HepG2 (cell line): ENCODE results near the gene ZER1. TPM values are rescaled to one million over a fixed set of nuclear protein-coding genes. Genes with fewer than 3 reads are reported as not detected.
A peak's percentile ranks its signal among the peaks of the same experiment; 100 is the strongest.

Experiments
- ATRX ChIP-seq: sonication (generic); formaldehyde crosslinking; IDR thresholded peaks from 2 replicates; pipeline ENCODE4 v1.4.0; 2020; ENCODE audit warnings: missing genetic modification reagents, borderline replicate concordance
- BRF2 ChIP-seq: sonication (generic); formaldehyde crosslinking; IDR thresholded peaks from 2 replicates; pipeline ENCODE4 v1.8.1; 2022; ENCODE audit warnings: mild to moderate bottlenecking, missing genetic modification reagents
- E2F1 ChIP-seq: sonication (generic); formaldehyde crosslinking; IDR thresholded peaks from 2 replicates; pipeline ENCODE4 v1.5.0; 2020; ENCODE audit warnings: missing genetic modification reagents
- EED ChIP-seq: sonication (generic); formaldehyde crosslinking; IDR thresholded peaks from 2 replicates; pipeline ENCODE4 v1.5.0; 2020; ENCODE audit warnings: mild to moderate bottlenecking, missing genetic modification reagents
- FOXJ3 ChIP-seq: sonication (generic); formaldehyde crosslinking; IDR thresholded peaks from 2 replicates; pipeline ENCODE4 v1.4.0; 2020; ENCODE audit warnings: missing genetic modification reagents, mild to moderate bottlenecking, borderline replicate concordance
- NFKBIZ ChIP-seq: IDR thresholded peaks from 2 replicates; pipeline ENCODE4 v1.6.1; 2018; ENCODE audit warnings: missing genetic modification reagents, missing compliant biosample characterization
- ONECUT2 ChIP-seq: sonication (generic); formaldehyde crosslinking; IDR thresholded peaks from 2 replicates; pipeline ENCODE4 v1.4.0; 2020; ENCODE audit warnings: missing genetic modification reagents
- ZBED4 ChIP-seq: sonication (generic); formaldehyde crosslinking; IDR thresholded peaks from 2 replicates; pipeline ENCODE4 v1.4.0; 2020; ENCODE audit warnings: missing genetic modification reagents, borderline replicate concordance
- ZHX1 ChIP-seq: sonication (generic); formaldehyde crosslinking; IDR thresholded peaks from 2 replicates; pipeline ENCODE4 v1.8.1; 2022; ENCODE audit warnings: low read depth, mild to moderate bottlenecking, missing genetic modification reagents
- ZNF160 ChIP-seq: sonication (generic); formaldehyde crosslinking; IDR thresholded peaks from 2 replicates; pipeline ENCODE4 v1.8.0; 2022; ENCODE audit warnings: mild to moderate bottlenecking, inconsistent platforms, missing genetic modification reagents
- ZNF296 ChIP-seq: sonication (generic); formaldehyde crosslinking; conservative IDR thresholded peaks from 2 replicates; pipeline ENCODE4 v1.5.0; 2020; ENCODE audit warnings: mild to moderate bottlenecking, missing genetic modification reagents
- ZNF3 ChIP-seq: IDR thresholded peaks from 2 replicates; pipeline ENCODE4 v1.7.0; 2017; ENCODE audit warnings: inconsistent platforms
- ZNF329 ChIP-seq: sonication (generic); formaldehyde crosslinking; IDR thresholded peaks from 2 replicates; pipeline ENCODE4 v1.9.0; 2021; ENCODE audit warnings: low read depth, mild to moderate bottlenecking, missing genetic modification reagents
- ZNF770 ChIP-seq: sonication (generic); formaldehyde crosslinking; IDR thresholded peaks from 2 replicates; pipeline ENCODE4 v1.5.0; 2020; ENCODE audit warnings: mild to moderate bottlenecking, missing genetic modification reagents
- ZNF777 ChIP-seq: sonication (generic); formaldehyde crosslinking; IDR thresholded peaks from 2 replicates; pipeline ENCODE4 v1.4.0; 2020; ENCODE audit warnings: missing genetic modification reagents
- ZSCAN31 ChIP-seq: sonication (generic); formaldehyde crosslinking; IDR thresholded peaks from 2 replicates; pipeline ENCODE4 v1.5.0; 2020; ENCODE audit warnings: low read depth, mild to moderate bottlenecking, missing genetic modification reagents
- polyA plus RNA-seq, 8 experiments: library from polyadenylated mRNA; depleted of rRNA in 3 of 8; stranded (reverse) in 7 of 8; unstranded in 1 of 8; fragments of >200 nt; fragmentation: Illumina TruSeq in 4 of 8; extraction: Trizol in 4 of 8; gene quantifications; 2 replicates each; pipeline versions ENCODE4 v1.2.1 to v1.2.3, GENCODE V29; 2011 to 2016; ENCODE audit warnings: low read depth in 4 of 8, missing spikeins in 1 of 8, mixed read lengths in 1 of 8; ENCODE audit not compliant: insufficient read depth in 1 of 8
- total RNA-seq, 5 experiments: library from RNA; depleted of rRNA; stranded (reverse); fragments of >200 nt; fragmentation: Illumina TruSeq; extraction: Trizol; gene quantifications; 2 replicates each; pipeline ENCODE4 v1.2.3, GENCODE V29; 2016; ENCODE audit warnings: low read depth in 1 of 5

Gene ZER1
- total and polyA plus RNA-seq, 2 of the 13 experiments (the other 11 are each of a cell fraction or from before 2014, with no cell fraction given): 7.7 to 40.0 TPM

GRCh38 chr9:128786681-128787601, 15.2 kb upstream of the ZER1 start, which contains the start of gene TBC1D13 (continued):
- TF ChIP-seq ZHX1 (CRISPR knock-in tag): peak; percentile 79; the same call in 1 of the 2 replicates
- TF ChIP-seq ZSCAN31 (CRISPR knock-in tag): peak; percentile 97
- TF ChIP-seq FOXJ3: 0 out of 2 replicates have a peak, but pooled peaks have one; percentile 24
- TF ChIP-seq E2F1 (CRISPR knock-in tag): 0 out of 2 replicates have a peak, but pooled peaks have one; percentile 78
- TF ChIP-seq NFKBIZ (CRISPR knock-in tag): peak; percentile 78; the same call in 1 of the 2 replicates
- TF ChIP-seq ZNF160: no peak; the same call in 1 of the 2 replicates
- TF ChIP-seq ZNF296 (CRISPR knock-in tag): no peak
- TF ChIP-seq EED (CRISPR knock-in tag): peak; percentile 86; the same call in 1 of the 2 replicates
- TF ChIP-seq ZBED4 (CRISPR knock-in tag): peak; percentile 90
- peak; percentile 92; the same call in 1 of the 2 replicates for TF ChIP-seq BRF2 (CRISPR knock-in tag)
- TF ChIP-seq ZNF329: peak; percentile 90
- no peak for TF ChIP-seq ATRX (CRISPR knock-in tag)
- peak; percentile 78 for TF ChIP-seq ZNF777 (CRISPR knock-in tag)
- TF ChIP-seq ZNF3 (CRISPR knock-in tag): no peak
- peak; percentile 69 for TF ChIP-seq ZNF770 (CRISPR knock-in tag)
- peak; percentile 65; the same call in 1 of the 2 replicates for TF ChIP-seq ONECUT2
